ENCODE measurements around the gene KRTCAP2.

KRTCAP2 gene

DNA sequence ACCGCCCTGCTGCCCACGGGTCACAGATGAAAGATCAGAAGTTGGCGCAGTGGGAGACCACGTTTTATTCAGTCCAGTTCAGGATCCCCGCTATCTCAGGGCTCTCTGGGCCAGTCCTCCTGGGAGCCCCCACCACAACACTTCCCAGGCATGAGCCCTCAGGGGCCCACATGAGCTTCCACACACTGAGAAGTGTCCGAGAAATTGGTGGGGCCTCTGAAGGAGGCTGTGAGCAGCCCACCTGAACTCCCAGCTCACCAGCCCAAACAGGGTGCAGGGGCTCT lies 12.6 kb upstream of the KRTCAP2 start:
- TF ChIP-seq, protein P1, sequence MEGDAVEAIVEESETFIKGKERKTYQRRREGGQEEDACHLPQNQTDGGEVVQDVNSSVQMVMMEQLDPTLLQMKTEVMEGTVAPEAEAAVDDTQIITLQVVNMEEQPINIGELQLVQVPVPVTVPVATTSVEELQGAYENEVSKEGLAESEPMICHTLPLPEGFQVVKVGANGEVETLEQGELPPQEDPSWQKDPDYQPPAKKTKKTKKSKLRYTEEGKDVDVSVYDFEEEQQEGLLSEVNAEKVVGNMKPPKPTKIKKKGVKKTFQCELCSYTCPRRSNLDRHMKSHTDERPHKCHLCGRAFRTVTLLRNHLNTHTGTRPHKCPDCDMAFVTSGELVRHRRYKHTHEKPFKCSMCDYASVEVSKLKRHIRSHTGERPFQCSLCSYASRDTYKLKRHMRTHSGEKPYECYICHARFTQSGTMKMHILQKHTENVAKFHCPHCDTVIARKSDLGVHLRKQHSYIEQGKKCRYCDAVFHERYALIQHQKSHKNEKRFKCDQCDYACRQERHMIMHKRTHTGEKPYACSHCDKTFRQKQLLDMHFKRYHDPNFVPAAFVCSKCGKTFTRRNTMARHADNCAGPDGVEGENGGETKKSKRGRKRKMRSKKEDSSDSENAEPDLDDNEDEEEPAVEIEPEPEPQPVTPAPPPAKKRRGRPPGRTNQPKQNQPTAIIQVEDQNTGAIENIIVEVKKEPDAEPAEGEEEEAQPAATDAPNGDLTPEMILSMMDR (IDR thresholded peaks at IDR 0.05): no peak

DNA sequence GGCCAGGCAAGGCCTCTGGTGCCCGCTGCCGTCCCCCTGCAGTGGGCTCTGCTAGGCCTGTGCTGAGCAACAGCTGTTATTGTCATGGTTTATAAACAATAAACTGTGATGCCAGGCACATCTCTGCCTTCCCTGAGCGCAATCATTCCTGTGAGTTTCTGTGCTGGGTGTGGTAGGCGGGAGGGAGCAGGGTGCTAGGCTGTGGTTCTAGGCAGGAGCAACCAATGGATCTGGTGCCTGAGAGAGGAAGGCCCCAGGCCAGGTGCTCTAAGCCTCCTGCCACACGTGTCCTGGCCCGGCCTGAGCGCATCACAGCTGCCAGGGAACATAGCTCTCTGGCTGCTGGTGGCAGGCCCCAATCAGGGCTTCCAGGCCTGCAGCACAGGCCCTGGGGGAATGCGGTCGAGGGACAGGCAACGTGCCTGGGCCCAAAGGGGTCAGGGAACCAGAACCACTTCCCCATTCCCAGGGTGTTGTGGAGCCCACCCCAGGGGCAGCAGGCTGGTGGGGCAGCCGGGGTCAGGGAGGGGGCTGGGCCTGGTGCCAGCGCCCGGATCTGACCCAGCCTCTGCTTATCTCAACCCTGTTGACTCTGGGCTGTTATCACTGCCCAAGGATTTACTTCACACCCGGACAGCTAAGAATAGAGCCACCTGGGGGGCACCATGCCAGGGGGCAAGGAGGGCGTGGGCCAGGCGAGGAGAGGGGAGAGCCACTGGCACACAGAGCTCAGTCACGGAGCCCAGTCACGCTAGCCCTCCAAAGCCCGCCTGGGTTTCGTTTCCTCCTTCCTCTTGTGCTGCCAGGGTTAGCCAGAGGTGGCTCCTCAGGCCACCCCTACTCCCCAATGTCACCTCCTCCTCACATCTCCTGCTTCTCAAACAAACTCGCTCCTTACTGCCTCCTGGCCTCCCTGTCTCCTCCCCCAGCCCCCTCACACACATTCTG lies 12.0 kb upstream of the KRTCAP2 start:
- TF ChIP-seq, protein P1 (IDR thresholded peaks at IDR 0.05): no peak

DNA sequence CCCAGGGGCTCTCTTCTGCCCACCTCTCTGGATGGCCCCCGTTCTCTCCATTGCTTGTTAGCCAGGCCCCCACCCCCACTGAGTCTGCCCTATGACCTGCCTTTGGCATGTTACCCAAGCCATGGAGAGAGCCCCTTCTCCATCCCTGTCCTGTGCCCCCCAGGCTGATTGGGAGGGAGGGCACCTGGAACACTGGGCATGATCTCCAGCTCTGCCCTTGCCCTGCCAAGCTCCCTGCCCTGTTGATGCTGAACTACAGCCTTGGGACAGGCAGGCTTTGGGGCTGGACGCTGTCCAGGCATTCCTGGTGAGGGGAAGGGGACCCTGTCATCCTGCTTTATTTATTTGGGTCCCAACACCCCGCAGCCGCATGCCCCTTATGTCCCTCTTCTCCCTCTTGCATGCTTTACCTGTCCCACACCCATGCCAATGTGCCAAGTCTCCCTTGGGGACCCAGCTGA lies 11.3 kb upstream of the KRTCAP2 start:
- TF ChIP-seq, protein P1 (IDR thresholded peaks at IDR 0.05): no peak

DNA sequence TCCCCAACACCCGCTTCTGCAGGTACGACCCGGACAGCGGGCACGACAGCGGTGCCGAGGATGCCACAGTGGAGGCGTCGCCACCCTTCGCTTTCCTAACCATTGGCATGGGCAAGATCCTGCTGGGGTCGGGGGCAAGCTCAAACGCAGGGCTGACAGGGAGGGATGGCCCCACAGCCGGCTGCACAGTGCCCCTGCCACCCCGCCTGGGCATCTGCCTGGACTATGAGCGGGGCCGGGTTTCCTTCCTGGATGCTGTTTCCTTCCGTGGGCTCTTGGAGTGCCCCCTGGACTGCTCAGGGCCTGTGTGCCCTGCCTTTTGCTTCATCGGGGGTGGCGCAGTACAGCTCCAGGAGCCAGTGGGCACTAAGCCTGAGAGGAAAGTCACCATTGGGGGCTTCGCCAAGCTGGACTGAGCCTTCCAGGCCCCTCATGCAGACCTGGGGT lies 10.7 kb upstream of the KRTCAP2 start:
- TF ChIP-seq, protein P1 (IDR thresholded peaks at IDR 0.05): no peak

DNA sequence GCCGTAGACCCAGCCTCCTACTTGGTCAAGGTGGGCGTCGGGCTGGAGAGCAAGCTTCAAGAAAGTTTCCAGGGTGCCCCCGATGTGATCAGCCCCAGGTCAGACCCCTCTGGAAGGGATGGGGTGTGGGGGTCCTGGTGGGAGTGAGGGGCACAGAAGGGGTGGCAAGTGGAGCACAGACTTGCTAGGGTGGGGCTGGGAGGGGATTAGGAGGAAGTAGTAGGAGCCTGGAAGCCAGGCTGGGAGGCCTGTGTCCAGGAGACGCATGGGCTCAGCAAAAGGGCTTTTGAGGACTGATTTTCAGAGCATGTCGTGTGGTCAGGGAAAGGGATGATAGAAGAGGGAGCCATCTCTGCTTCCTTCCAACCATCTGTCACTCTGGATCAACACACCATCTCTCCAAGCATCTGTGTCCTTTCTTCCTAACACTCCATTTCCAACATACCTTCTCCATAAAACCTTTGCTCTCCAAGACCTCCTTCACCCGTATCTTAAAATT lies 9.0 kb upstream of the KRTCAP2 start:
- TF ChIP-seq, protein P1 (IDR thresholded peaks at IDR 0.05): no peak

DNA sequence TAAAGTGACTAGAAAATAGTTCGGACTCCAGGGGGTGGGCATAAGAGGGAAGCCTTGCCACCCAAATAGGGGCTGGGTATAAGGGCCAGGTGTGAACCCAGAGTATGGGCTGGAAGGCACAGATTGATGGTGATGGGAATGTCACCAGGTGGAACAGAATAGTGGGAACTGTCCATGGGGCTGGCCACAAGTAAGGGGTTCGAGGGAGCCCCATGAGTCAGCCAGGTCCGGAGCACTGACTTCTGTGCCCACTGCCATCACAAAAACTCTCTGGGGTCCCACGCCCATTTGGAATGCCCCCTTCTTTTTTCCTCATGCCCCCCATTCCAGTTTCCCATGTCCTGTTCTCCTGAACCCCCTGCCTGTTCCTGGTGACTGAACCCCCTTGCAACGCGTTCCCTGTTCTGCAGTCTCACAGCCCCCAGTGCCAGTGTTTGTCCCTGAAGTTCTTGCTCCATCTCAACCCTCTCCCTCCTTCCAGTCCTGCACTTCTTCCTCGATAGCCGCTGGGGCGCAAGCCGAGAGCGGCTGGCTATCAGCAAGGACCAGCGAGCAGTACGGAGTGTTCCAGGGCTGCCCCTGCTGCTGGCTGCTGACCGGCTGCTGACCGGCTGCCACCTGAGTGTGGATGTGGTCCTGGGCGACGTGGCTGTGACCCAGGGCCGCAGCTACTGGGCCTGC lies 8.4 kb upstream of the KRTCAP2 start:
- TF ChIP-seq, protein P1 (IDR thresholded peaks at IDR 0.05): no peak

DNA sequence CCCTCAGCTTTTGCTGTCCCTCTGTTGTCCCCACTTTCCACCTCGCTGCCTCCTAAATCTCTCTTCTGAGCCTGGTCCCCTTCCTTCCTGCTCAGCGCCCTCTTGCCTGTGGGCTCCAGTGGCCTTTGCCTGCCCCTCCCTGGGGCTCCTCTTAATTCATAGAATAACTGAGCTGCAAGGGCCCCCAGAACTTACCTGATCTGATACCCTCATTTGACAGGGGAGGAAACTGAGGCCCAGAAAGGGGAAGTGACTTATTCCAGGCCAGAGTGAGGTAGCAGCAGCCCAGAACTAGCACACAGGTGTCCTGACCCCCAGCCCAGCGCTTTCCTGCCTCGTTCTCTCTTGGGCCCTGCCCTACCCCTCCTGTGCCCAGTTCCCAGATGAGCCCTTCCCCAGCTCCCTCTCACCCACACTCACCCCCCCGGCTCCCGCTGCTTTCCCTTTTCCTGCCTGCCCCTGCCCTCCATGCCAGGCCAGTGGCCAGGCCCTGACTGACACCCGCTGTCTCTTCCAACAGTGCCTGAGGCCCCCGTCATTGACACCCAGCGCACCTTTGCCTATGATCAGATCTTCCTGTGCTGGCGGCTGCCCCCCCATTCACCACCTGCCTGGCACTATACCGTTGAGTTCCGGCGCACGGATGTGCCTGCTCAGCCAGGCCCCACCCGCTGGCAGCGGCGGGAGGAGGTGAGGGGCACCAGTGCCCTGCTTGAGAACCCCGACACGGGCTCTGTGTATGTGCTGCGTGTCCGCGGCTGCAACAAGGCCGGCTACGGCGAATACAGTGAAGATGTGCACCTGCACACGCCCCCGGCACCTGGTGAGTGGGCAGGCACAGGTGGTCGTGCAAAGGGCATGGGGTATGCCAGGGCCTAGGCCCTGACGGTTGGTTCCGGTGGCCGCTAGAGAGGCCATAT lies 6.3 kb upstream of the KRTCAP2 start:
- TF ChIP-seq, protein P1 (IDR thresholded peaks at IDR 0.05): no peak

All from LNCAP (cell line).